ENCODE data around the gene GABARAP.

- no peak for TF ChIP-seq MAX (CRISPR knock-in tag; IDR thresholded peaks at IDR 0.05)
- no peak for TF ChIP-seq CTCF (IDR thresholded peaks at IDR 0.05)
- TF ChIP-seq ELF4 (CRISPR knock-in tag; IDR thresholded peaks at IDR 0.05; ENCODE audit: low read depth), result no peak
- no peak for TF ChIP-seq ATF2 (CRISPR knock-in tag; IDR thresholded peaks at IDR 0.05; ENCODE audit: borderline replicate concordance, low read depth)
- no peak for TF ChIP-seq JUN (CRISPR knock-in tag; IDR thresholded peaks at IDR 0.05)
- no peak for TF ChIP-seq SP1 (CRISPR knock-in tag; conservative IDR thresholded peaks at IDR 0.05)
- no peak for TF ChIP-seq ATF3 (CRISPR knock-in tag; conservative IDR thresholded peaks at IDR 0.05)
- no peak for TF ChIP-seq PRDM15 (CRISPR knock-in tag; IDR thresholded peaks at IDR 0.05)
- TF ChIP-seq CREM (CRISPR knock-in tag; IDR thresholded peaks at IDR 0.05), result no peak
- TF ChIP-seq SMAD3 (CRISPR knock-in tag; IDR thresholded peaks at IDR 0.05; ENCODE audit: borderline replicate concordance), result no peak
- TF ChIP-seq MXD4 (CRISPR knock-in tag; IDR thresholded peaks at IDR 0.05; ENCODE audit: borderline replicate concordance), result no peak
These were observed 38.9 kb downstream of the GABARAP start for GRCh38 chr17:7203391-7203790.

Measured in WTC11 (cell line).